GM19043 (cell line): ENCODE results near the gene ZNF106.

Experiments used
- ATAC-seq: cut with Tn5 transposase; IDR thresholded peaks from one replicate; pipeline ENCODE4 v1.9.1; 2021; ENCODE audit warnings: low read depth; ENCODE audit not compliant: unreplicated experiment

The ZNF106 gene

DNA sequence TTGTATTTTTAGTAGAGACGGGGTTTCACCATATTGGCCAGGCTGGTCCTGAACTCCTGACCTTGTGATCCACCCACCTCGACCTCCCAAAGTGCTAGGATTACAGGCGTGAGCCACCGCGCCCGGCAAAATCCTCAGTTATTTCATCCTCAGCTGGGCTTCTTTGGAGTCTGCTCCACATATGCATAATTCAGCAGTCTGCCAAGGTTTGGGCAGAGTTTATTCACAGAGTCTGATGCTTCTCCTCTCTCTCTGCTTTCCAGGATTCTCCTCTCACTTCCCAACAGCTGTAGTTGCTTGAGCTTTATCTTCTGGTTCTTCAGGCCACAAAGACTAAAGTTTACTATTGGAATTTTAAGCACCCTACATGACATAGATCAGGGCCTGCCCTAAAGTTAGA, 8.2 kb downstream of the ZNF106 start:
- no peak for ATAC-seq

DNA sequence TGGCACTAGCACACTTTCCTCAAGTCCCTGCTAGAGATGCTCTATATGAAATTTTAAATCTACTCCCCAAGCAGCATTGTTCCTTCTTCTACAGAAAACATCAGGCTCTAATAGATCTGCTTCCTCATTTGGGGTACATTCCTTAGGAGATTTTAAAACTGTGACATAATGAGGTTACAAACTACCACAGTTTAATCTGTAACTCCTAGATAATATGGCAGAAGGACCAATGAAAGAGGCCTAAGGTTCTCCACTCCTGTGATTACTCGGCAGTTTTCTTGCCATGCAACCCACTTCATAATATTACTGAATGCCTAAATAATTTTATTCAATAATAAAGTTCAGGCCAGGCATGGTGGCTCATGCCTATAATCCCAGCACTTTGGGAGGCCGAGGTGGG, 16.1 kb downstream of the ZNF106 start:
- ATAC-seq: no peak

DNA sequence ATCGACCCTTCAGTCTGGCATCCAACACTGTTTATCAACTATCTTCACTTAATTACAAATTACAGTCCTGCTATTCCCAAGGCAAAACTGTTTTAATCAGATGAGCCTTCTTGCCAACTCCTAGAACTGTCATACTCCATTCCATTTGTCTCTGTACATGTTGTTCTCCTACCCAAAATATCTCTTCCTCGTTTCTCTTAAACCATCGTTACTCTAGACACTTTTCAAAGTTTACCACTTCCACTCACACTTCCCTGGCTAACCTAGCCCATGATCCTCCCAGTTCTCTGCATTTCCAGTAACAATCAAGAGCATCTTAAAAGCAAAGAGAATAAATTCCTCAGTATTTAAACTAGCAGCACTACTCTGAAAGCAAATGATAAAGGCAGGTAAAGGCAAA, 19.9 kb downstream of the ZNF106 start:
- no peak for ATAC-seq

DNA sequence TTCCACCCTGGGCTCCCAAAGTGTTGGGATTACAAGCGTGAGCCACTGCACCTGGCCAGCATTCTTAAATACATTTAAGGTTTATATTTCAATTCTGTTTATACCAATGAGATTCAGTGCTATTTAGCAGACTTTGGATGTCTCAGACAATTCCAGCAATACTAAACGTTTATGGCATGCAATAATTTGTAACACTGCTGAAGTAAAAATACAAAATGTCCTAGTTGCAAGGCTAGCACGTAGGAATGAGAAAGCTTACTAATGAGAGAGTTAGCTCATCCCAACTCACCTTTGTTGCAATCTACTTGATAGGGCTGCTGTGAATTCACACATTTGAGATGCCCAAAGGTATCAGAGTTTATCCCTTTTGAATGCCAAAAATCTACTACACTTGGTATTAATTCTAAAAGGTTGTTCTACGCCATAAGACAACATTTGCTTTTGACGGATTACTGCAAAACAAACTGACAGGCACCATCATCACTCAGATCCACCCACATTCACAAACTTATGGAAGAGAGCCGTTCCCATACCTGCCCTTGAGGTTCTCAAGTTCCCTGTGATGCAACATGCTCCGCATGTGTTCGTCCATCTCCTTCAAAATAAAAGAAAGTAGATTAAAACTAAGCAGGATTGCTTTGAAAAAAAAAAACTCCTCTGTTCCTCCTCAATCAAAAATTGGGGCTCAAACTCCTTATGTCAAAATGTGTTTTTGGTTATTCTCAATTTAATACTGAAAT, 25.3 kb downstream of the ZNF106 start:
- ATAC-seq: no peak

DNA sequence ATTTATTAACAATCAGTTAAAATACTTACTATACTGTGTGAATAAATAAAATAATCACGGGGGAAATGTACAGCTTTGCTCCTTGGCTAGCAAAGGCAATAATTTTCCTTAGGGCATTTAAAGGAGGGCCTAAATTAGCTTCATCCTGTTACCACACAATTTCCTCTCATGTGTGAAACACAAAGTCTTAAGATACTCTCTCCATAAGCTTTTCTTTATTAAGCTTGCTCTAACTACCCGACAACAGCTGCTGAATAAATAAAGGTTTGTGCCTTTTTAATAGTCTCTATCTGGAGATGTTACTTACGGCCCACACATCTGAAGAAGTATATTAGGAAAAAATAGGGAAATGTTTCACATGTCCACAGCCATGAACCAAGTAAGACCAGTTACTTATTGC, 29.7 kb downstream of the ZNF106 start:
- no peak for ATAC-seq

DNA sequence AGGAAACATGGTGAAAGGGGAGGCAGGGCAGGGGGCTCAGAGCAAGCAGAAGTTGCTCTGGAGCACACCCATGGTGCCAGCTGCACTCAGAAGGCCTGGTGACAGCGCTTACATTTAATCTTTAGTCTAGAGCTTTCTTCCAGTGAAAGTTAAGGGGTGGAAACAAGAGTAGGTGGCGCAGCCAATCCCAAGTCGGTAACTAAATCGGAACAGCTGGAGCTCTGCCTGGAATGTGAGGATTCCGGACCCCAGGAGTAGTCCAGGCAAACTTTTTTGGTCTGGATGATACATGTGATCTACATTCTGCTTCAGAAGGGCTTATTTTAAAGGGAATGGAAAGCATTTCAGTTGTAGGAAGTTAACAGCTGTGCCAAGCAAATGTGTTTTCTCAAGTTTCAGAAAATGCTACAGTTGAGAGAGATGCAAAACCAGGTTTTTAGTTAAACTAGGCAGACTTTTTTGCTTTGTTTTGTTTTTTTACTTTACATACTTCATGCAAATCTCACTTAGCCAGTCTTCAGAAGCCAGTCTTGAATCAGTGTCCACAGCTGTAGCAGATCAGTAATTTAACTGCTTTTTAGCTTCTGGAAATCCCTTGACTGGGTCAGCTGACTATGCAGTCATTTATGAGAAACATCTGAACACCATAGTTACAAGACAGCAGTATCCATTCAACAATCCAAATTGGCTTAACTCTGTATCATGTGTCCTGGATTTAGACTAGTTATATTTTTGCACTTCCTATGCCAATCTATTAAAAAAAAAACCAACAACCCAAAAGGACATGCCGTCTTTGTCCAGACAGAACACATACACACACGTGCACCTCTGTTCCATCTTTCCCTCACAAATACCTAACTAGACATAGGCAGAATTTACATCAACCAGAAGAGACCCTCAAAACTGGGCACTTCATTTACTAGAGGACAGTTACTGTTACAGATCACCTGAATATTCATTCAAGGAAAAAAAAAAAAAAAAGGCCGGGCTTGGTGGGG, 33.2 kb downstream of the ZNF106 start:
- ATAC-seq: no peak

DNA sequence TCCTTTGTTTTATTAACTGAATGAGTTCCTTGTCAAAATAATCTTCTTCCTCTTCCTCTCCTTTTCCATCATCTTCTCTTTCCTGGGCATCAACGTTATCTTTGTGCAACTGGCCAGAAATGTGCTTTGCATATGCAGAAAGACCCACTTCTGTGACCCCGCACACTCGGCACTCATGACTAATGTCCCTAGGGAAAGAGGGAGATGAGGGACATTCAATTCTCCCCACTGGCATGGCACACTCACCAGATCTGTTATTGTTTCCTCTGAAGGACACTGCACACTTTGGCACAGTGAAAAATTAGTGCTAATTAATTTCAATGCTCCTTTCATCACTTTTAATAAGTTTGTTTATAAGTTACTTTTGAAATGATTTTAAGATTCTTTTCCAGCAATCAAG, 34.0 kb downstream of the ZNF106 start:
- ATAC-seq: no peak

DNA sequence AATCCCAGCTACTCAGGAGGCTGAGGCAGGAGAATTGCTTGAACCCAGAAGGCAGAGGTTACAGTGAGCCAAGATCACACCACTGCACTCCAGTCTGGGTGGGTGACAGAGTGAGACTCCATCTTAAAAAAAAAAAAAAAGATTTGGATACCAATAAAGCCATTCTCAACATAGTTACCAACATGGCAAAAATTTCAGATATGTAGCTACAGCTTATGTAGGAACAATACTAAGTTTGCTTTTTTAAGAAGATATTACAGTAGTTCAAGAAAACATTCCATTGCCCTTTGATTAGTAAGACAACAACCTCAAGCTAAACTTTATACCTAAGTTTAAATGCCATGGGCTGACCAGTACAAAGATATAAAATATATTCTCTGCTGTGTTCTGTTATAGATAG, 34.4 kb downstream of the ZNF106 start:
- no peak for ATAC-seq

DNA sequence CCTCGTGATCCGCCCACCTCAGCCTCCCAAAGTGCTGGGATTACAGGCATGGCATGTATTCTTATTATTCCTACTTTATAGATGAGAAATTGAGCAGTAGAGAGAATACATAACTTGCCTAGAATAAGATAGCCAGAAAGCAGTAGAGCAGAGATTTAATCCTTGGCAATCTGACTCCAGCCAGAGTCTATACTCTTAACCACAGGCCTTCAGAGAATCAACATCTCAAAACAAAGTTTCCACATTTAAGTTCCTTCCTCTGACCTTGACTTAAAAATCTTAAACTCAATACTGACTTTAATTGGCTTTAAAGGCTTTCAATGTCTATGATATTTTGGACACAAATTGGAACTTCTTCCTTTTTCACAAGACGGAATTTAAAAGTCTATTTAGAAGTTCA, 37.1 kb downstream of the ZNF106 start:
- no peak for ATAC-seq

DNA sequence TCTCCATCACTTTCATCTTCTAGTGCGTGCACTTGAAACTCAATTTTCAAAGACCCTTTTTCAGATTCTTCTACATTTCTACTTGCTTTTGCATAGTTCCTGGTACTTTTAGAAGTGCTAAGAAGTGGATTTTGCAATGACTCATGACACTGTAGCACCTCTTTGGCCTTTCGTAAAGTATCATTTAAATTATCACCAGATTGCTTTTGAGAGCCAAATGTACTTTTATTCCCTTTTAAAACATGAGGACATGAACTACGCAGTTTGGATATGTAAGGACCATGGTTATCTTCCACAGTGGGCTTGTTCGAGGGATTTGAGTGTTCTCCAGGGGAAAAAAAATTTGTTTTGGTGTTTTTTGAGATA, 40.5 kb downstream of the ZNF106 start:
- ATAC-seq: no peak

DNA sequence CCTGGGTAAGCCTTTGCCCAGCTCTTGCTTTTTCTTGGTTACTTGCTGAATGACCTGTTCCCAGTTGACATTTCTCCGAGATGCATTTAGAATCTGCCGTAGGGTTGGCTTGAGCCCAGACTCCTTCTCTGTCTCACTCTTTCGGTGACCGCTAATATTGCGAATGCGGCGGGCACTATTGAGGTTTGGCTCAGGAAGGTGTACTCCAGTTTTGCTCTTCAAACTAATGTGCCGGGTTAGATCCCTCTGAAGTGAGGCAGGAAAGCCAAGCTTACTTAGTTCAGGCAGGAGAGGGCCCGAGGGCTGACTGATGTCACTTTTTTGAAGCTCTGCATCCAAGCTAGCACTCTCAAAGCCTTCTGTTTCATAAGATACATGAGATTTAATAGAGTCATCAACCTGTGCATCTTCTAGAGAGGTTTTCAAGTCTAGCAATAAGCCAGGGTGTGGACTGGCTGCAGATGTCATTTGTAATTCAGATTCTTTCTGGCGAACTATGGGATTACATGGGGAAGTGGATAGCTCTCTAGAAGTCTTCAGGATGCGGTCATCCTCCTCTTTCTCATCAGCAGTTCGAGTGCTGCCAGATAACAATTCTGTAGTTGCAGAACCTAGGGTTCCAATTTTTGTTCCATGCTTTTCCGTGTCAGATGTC, 41.0 kb downstream of the ZNF106 start:
- ATAC-seq: no peak

DNA sequence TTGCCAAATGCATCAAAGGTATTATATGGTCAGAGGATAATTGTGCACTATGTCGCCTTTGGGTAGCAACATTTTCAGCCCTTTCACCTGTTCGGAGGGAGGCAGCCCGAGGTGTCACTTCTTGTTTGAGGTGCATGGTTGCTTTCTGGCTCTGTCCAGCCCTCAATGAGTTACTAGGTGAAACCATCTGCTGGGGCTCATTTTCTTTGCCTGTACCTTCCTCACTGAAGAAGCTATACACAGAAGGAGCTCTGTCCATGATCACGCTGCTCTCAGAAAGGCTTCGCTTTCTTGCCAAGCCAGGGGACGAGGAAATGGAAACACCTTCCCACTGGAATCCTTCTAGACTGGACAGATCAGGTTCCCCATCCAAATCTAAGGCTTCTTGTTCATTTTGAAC, 42.7 kb downstream of the ZNF106 start:
- ATAC-seq: no peak

DNA sequence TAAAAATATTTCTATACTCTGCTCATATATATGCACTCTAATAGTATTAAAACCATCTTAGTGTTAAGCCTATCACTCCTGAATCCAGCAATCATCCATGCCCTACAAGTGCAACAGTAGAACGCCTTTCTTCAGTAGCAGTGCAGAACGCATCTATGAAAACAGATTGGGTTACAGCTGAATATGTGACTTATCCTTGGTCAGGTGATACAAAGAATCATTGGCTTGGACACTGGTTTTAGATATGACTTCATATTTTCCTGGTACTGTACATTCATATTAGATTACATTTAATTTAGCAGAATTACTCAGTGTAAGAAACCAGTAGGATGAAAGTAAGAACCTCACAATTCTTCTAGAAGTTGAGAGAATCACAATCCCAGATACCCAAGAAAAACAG, 43.3 kb downstream of the ZNF106 start:
- no peak for ATAC-seq

DNA sequence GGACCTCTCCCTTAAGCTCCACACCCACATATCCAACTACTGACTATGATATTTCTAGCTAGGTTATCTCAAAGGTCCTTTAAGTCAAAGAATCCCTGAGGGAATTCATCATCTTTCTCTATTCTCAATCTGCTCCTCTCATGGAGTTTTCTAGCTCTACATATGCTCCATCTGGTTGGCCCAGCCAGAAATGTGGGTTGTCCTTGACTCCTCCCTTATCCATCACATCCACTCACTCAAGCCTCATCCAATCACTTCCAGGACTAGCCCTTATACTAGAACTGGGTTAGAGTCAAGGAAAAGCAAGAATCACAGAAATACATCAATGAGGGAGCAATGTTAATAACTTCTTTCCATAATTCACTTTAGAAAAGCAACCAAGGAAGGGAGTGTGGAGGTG, 45.4 kb downstream of the ZNF106 start:
- ATAC-seq: no peak

DNA sequence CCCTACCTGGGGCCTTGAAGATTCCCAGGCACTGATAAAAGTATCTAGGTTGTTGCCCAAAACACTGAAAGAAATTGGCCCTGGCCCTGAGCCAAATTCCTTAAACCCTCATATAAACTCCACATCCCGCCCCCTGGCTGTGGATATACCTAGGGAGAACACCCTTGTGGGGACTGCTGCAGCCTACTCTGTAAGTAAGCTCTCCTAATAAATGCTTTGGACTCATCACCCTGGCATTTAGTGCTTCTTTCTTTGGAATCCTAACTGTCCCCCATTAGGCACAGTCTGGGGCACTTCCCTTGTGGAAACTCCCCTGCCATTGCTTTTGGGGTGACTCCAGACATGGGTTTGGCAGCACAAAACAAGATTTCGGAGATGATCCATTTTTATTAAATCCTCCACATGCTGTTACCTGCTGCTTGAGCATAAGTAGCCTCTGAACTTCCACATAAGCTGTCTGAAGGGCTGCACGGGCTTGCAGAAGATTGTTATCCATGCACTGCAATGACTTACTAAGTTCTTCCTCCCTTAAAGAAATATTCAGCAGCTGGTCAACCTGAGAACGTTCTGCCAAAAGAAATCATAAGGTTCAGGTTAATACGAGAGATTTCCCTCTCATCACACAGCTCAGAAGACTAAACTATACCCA, 46.4 kb downstream of the ZNF106 start:
- no peak for ATAC-seq

DNA sequence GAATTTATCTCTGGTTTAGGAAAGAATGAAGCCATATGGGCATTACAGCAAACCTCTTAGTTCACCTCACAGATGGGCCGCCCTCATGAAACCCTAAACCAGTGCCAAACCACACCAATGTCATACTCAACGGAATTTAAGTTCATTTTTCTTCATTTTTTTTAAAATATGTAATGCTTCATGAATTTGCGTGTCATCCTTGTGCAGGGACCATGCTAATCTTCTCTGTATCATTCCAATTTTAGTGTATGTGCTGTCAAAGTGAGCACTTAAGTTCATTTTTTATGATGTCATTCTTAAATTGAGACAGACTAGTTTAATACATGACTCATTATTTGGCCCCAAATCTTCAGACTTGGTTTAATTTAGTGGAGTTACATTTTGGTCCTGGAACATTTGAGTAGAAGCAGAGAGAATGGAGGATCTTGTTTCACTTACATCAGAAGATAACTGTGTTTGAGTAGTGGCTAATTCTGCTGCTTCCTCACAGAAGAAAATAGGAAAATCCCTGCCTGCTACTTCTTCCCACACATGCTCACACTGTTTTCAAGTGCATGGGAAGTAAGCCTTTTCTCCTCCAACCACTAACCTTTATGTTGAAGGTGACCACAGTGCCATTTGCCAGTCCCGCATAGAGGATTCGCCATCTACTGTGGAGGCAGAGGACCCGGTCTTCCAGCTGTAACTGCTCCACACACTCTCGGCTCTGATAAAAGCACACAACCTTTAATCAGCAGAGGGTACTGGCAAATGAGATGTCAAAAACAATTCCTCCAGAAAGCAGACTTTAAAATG, 63.3 kb downstream of the ZNF106 start:
- ATAC-seq: no peak

DNA sequence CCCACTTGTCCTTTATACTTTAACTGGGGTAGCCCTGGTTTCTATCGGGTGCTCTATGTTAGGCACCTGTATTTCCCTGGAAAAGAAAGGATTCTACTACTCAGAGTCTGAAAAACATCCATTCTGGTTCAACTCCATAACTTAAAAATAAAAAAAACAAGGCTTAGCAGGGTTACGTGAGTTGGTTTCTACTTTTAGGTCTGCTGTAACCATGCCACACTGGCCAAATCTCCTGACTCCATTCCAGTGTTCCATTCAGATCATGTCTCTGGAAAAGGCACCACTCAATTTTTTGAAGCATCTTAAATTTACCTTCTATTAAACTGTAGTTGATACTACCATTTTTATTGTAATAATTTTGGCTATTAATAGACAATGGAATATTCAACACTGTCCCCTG, 69.6 kb downstream of the ZNF106 start:
- ATAC-seq: no peak

DNA sequence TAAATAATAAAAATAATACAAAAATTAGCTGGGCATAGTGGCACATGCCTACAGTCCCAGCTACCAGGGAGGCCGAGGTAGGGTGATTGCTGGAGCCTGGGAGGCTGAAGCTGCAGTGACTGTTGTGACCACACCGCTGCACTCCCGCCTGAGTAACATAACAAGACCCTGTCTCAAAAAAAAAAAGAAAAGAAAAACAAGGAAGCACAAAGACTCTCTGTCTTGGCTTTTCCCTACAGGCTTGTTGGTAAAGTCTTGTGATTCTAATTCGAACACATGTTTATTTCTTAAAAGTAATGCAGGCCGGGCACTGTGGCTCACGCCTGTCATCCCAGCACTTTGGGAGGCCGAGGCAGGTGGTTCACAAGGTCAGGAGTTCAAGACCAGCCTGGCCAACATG, 71.6 kb downstream of the ZNF106 start:
- ATAC-seq: no peak

DNA sequence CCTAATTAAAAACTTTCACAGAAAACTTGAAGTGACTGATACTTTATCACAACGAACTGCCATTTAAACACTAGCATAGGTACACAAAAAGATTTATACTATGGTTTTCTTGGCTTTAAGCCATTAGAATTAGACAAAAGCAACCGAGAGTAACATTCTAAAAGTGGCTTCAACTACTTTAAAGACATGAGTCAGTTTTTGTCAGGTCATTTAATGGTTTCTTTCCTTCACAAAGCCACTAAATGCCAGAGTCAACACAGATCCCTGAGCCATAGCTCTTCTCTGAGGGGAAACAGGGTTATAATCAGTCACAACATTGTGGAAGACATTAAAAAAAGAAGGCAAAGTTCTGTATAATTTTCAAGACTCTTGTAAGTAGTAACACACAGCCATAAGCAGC, 77.0 kb downstream of the ZNF106 start:
- no peak for ATAC-seq

DNA sequence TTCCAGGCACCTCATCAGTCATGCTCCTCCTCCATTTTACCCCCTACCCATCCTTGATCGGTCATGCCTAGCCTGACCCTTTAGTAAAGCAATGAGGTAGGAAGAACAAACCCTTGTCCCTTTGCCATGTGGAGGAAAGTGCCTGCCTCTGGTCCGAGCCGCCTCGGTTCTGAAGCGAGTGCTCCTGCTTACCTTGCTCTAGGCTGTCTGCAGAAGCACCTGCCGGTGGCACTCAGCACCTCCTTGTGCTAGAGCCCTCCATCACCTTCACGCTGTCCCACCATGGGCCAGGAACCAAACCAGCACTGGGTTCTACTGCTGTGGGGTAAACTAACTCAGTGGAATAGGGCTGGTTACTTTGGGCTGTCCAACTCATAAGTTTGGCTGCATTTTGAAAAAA, 79.1 kb downstream of the ZNF106 start:
- no peak for ATAC-seq
